Brain microvascular endothelial cell (primary cell): ENCODE results near the gene GRK3.

ENCODE experiments used
- DNase-seq: peaks from one replicate; pipeline ENCODE4 v3.0.0-alpha.2; 2020
- H3K27ac ChIP-seq: fragments of 250-450 bp; sonication (Bioruptor Pico); 2 replicates; pipeline ENCODE4 v1.5.1; 2020; ENCODE audit warnings: mild to moderate bottlenecking, moderate library complexity
- H3K27me3 ChIP-seq: fragments of 250-450 bp; sonication (Bioruptor Pico); replicated peaks from 2 replicates; pipeline ENCODE4 v1.5.1; 2020; ENCODE audit warnings: mild to moderate bottlenecking
- H3K36me3 ChIP-seq: fragments of 250-450 bp; sonication (Bioruptor Pico); replicated peaks from 2 replicates; pipeline ENCODE4 v1.5.1; 2020; ENCODE audit warnings: mild to moderate bottlenecking
- H3K4me3 ChIP-seq: 2 replicates; pipeline ENCODE4 v1.5.1; 2011; ENCODE audit warnings: low read depth, mild to moderate bottlenecking, control low read depth, low read length, moderate library complexity
- in situ Hi-C: cut with HindIII; loops from 2 replicates; pipeline ENCODE4 v1.10.0; 2017; ENCODE audit warnings: low sequenced_read_pairs, low pct_ligation_motif_present
- TF ChIP-seq, protein P1 (sequence below): IDR thresholded peaks from 2 replicates; pipeline ENCODE4 v1.5.1; 2011; ENCODE audit warnings: low read depth, mild to moderate bottlenecking, moderate library complexity, low read length, control low read depth, inconsistent platforms; ENCODE audit errors: missing control alignments

The GRK3 gene

DNA sequence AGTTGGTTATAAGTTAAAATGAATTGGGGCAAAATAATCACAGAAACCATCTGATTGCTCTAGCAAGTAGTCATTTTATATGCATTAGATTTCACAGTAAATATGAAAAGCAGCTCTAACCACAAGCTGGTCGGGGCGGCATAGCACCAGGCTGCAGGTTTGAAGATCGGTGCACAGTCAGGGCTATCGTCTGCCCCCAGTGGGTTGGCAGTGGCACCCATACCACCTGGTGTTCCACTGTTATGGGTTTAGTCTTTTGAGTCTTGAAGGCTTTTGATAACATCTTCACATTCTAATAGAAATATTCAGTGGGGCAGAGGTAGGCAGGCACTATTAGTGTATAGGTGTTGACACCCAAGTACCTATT is 62.1 kb downstream of the GRK3 start:
- no peak overlapping the region for H3K4me3 ChIP-seq
- no peak for DNase-seq
- H3K27me3 ChIP-seq, result no peaks in the 10 kb centered on the region
- in situ Hi-C loops, result no loop called here
- no peak overlapping the region for H3K27ac ChIP-seq
- H3K36me3 ChIP-seq, result no peaks in the 10 kb centered on the region
- TF ChIP-seq, protein P1, sequence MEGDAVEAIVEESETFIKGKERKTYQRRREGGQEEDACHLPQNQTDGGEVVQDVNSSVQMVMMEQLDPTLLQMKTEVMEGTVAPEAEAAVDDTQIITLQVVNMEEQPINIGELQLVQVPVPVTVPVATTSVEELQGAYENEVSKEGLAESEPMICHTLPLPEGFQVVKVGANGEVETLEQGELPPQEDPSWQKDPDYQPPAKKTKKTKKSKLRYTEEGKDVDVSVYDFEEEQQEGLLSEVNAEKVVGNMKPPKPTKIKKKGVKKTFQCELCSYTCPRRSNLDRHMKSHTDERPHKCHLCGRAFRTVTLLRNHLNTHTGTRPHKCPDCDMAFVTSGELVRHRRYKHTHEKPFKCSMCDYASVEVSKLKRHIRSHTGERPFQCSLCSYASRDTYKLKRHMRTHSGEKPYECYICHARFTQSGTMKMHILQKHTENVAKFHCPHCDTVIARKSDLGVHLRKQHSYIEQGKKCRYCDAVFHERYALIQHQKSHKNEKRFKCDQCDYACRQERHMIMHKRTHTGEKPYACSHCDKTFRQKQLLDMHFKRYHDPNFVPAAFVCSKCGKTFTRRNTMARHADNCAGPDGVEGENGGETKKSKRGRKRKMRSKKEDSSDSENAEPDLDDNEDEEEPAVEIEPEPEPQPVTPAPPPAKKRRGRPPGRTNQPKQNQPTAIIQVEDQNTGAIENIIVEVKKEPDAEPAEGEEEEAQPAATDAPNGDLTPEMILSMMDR, result no peak

DNA sequence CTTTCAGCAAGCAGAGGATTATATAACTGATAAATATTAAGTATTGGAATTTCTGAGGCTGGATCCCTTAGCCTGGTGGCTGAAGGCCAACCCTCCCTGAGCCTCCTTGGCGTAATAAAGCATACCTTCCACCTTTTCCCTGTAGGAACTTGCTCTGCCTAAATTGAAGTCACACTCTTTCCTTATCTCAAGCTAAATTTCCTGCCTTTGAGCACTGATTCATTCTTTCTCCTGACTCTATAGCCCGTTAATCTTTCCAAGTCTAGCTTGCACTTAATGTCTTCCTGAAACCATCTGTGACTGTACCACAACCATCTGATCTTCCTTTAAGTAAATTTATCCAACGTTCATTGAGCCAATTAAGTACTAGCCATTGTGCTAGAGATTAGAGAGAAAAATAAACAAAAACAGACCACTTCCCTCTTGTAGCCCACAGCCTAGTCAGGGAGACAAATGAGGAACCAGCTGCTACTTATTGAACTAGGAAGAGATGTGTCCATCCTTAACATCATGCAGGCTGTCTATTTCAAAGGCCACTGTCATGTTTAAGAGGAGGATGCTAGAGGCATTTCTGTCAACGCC is 62.9 kb downstream of the GRK3 start:
- Histone ChIP-seq H3K36me3 (no peaks in the 10 kb centered on the region), H3K4me3 (no peak overlapping the region), H3K27ac (no peak overlapping the region), H3K27me3 (no peaks in the 10 kb centered on the region)
- in situ Hi-C loops, result no loop called here
- no peak for DNase-seq
- TF ChIP-seq, protein P1, result no peak

DNA sequence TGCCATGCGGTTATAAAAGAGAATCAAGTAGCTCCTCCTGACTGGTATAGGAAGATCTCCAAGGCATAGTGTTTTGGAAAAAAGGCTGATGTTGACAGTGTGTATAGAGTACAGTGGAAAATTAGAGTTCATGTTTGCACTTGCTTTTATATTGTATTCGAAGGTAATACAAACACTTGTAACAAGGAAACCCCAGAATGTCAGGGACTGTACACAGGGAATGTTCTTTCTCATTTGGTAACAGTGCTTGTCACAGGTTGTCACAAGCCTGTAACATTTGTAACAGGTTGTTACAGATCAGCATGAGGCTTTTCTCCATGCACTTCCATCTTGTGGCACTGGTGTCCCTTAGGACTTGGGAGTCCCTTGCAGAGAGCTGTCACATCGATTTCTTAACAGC is 64.0 kb downstream of the GRK3 start:
- no peaks in the 10 kb centered on the region for H3K27me3 ChIP-seq
- no peaks in the 10 kb centered on the region for H3K36me3 ChIP-seq
- in situ Hi-C loops, result no loop called here
- no peak for DNase-seq
- no peak overlapping the region for H3K27ac ChIP-seq
- TF ChIP-seq, protein P1, result no peak
- no peak overlapping the region for H3K4me3 ChIP-seq

DNA sequence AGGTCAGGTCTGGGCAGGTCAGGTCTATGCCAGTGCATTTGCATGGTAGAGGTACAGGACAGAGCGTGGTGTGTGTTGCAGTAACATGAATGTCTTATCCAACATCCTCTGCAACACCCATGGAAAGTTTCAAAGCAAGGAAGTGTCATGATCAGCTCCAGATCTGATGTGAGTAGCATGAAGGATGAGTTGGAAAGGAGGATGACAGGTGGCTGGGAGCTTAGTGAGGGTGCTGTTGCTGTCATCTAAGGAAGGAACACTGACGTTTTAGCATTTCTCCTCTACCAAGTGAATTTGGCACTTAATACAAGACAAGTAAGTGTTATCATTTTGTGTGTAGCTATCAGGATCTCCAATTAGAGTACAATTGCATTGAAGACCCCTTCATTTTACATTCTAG is 65.1 kb downstream of the GRK3 start:
- Histone ChIP-seq H3K36me3 (no peaks in the 10 kb centered on the region), H3K27me3 (no peaks in the 10 kb centered on the region), H3K4me3 (no peak overlapping the region), H3K27ac (no peak overlapping the region)
- in situ Hi-C loops, result no loop called here
- no peak for DNase-seq
- TF ChIP-seq, protein P1, result no peak

DNA sequence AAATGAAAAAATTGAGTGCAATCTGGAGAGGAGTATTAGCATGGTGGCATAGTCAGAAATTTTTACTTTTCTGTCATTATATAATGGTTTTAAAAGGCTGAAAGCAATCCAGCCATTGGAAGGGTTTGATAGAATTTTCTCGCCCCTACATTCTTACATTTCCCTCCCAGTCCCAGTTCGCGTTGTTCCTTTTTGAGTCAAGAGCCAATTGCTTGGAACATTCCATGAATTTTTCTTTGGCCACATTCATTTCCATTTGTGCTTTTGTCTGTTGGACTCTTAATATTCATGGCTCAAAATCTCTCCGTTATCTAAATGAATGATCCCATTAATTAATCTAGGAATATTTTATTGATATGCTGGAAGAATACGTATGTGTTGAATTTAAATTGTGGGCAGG is 66.0 kb downstream of the GRK3 start:
- TF ChIP-seq, protein P1, result no peak
- H3K36me3 ChIP-seq, result no peaks in the 10 kb centered on the region
- in situ Hi-C loops, result no loop called here
- H3K27ac ChIP-seq, result no peak overlapping the region
- no peak for DNase-seq
- no peaks in the 10 kb centered on the region for H3K27me3 ChIP-seq
- no peak overlapping the region for H3K4me3 ChIP-seq

DNA sequence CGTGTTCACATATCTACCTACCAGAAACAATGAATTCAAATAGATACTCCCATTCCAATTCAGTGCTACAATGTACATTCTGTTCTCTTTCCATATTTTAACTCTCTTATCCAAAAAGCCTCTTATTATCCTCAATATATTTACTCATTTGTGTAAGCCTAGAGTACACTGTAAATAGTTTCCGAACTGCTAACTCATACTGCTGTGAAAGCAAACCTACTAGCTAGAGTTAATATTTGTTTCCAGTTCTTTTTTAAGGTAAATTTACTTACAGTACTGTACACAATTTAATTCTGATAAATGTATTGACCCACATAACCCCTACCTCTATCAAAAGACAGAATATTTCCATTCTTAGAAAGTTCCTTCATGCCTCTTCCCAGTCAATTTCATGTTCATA is 71.8 kb downstream of the GRK3 start:
- in situ Hi-C loops, result no loop called here
- TF ChIP-seq, protein P1, result no peak
- Histone ChIP-seq H3K27ac (no peak overlapping the region), H3K36me3 (no peaks in the 10 kb centered on the region), H3K4me3 (no peak overlapping the region), H3K27me3 (no peaks in the 10 kb centered on the region)
- DNase-seq, result no peak
